Muscle of back (tissue), 11 donors: ENCODE measurements around the gene SPI1. TPM values are rescaled to one million over a fixed set of nuclear protein-coding genes. Genes with fewer than 3 reads are reported as not detected.
"Not testable (repeated sequence)": the region's sequence is repeated elsewhere in the genome, so short reads cannot be mapped to it uniquely, and the experiment has no call there.

Source experiments
- DNase-seq, 3 donors: peaks; one replicate each; pipeline versions ENCODE4 v3.0.0 to v3.0.0-alpha.2; 2013
- polyA plus RNA-seq, 10 donors: library from polyadenylated mRNA; unstranded; fragments of 120-200 nt; gene quantifications; one replicate each; pipeline ENCODE4 v1.2.1, GENCODE V29; 2013; ENCODE audit not compliant: insufficient read length in 10 of 10

SPI1 gene
- polyA plus RNA-seq, 10 donors, result 4.4 to 8.0 (median 5.4) TPM

GRCh38 chr11:47342036-47342803, 36.1 kb downstream of the SPI1 start:
- DNase-seq, result no peak

DNA sequence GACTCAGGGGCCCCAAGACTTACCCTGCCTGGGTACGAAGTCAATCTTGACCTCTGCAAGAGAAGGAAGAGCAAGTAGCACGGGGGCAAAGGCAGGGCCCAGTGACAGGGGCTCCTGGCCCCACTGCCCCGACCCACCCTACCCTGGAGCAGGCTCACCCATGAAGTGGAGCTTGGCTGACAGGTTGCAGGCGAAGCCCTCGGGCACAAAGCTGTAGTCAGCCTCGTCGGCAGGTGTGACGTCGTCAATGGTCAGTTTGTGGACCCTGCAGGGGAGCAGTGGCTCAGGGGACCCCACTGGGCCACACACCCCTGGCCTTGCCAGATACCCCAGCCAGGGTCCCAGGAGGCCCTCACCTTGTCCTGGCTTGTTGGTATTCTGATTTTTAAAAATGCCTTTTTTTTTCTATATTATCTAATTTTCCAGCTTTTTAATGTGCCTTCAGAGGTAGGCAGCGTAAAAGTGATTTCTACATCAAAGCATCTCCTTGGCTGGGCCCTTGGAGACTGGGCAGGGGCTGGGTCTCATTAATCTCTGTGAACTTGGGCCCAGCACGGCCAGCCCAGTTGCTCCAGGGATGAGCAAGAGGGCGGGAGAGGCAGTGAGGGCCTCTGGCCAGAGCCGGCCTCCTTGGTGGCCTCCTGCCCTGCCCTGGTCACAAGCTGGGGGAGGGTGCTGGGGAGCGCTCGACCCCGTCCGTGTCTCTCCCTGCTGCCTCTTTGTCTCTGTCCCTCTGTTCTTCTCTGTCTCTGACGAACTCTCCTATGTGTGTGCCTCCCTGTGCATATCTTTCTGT, 37.2 kb downstream of the SPI1 start:
- no peak for DNase-seq

DNA sequence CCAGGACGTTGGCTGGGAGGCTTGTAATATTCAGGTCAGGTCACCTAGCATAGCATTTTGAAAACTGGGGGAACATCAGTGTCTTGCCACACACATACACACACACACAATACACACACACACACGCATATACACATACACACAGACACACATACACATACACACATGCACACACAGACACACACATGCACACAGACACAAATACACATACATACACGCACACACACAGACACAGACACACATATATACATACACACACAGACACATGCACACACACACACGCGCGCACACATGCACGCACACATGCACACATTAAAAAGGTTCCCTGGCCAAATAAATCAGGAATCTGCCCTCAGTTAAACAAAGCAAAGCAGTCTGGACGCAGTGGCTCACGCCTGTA, 38.3 kb downstream of the SPI1 start:
- no peak for DNase-seq

- no peak for DNase-seq
These were observed 39.7 kb downstream of the SPI1 start for GRCh38 chr11:47338396-47339241.

DNA sequence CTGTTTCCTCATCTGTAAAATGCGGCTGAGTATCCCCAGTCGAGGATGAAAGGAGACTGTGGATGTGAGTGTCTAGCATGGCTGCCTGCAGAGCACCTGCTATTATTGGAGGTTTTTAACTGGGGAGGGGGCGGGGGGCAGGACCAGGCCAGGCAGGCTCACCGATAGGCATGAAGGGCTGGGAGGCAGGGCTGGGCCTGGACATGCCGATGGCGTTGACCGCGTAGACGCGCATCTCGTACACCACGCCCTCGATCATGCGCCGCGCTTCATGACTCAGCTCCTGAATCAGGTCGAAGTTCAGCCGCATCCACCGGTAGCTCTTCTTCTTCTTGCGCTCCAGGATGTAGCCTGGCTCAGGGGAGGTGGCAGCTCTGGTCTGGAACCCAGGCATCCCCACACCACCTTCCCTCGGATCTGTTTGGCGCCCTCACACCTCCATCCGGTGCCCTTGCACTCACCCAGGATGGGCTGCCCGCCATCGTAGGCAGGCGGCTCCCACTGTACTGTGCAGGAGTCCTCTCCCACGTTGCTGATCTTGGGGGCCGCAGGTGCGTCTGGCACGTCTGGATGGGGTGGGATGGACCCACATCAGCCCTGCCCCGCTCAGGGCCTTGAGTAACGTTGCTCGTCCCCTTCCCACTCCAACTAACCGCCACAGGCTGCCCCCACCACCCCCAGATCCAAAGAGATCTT, 41.0 kb downstream of the SPI1 start:
- no peak for DNase-seq

DNA sequence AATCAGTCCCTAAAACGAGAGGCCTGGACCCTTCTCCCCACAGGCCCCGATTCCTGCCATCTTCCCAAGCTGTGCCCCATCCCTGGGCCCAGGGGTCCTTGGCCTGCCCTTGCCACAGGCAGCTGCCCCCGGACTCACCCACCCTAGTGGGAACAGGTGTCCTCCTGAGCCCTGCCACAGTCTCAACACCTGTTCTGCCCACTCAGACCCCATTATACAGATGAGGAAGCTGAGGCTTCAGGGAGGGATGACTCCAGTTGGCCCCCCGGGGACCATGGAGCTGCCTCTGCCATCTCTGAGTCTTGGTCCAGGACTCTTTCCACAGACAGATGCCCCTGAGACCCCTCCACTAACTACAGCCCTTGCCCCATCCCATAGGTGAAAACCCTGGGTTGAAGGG, 41.8 kb downstream of the SPI1 start:
- DNase-seq, result no peak

- DNase-seq, result no peak
These were observed 42.6 kb downstream of the SPI1 start for GRCh38 chr11:47335733-47336132.

DNA sequence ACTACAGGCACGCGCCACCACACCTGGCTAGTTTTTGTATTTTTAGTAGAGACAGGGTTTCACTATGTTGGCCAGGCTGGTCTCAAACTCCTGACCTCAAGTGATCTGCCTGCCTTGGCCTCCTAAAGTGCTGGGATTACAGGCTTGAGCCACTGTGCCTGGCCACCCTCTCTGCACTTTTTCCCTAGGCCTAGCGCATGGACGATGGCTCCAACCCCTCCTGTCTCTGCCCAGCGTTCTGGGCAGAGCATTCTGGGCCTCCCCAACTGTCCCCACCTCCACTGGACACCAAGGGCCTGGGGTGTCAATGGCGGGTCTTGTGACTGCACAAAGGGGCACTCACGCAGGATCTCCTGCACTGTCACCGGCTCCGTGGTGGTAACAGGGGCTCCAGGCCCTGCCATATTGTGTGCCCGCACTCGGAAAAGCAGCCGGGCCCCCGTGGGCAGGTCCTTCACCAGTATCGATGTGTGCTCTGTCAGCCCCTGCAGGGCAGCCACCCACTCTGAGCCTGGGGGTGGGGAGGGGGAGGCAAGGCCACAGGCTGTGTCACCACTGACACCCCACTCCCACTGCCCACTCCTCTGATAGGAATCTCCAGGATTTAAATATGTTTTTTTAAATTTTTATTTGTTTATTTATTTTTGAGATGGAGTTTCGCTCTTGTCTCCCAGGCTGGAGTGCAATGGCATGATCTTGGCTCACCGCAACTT, 43.5 kb downstream of the SPI1 start:
- DNase-seq, result not testable (repeated sequence)

DNA sequence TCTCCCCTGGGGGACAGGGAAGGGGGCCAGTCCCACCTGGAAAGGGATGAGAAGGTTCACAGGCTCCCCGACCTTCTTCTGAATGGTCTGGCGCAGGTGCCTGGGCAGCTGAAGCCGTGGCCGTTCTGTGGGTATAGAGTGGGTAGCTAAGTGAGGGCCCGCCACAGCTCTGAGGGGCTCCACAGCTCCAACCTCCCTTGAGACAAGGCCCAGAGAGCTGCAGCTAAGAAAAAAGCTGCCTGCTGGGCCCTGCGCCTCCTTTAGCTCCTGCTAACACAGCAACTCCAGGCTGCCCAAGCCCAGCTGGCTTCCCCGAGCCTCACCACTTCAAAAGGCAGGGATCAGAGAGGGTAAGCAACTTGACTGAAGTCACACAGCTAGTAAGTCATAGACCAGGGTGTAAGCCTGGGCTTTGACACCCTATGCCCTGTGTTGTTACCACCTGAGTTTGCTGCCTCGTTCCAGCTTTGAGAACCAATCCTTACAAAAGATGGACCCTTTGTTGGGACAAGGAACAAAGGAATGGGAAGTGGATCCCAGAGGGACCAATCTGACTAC, 44.4 kb downstream of the SPI1 start:
- no peak for DNase-seq

DNA sequence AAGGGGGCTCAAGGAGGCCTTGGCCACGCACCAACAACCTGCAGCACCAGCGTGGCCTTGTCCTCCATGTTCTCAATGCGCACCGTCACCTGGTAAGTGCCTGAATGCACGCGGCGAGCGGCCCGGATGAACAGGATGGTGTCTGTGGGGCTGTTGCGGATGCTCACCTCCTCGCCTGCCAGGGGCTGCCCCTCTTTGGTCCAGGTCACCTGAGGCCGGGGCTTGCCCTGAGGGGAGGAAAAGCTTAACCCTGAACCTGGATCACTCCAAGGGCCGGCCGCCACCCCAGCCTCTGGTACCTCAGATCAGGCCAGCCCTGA, 44.9 kb downstream of the SPI1 start:
- no peak for DNase-seq

DNA sequence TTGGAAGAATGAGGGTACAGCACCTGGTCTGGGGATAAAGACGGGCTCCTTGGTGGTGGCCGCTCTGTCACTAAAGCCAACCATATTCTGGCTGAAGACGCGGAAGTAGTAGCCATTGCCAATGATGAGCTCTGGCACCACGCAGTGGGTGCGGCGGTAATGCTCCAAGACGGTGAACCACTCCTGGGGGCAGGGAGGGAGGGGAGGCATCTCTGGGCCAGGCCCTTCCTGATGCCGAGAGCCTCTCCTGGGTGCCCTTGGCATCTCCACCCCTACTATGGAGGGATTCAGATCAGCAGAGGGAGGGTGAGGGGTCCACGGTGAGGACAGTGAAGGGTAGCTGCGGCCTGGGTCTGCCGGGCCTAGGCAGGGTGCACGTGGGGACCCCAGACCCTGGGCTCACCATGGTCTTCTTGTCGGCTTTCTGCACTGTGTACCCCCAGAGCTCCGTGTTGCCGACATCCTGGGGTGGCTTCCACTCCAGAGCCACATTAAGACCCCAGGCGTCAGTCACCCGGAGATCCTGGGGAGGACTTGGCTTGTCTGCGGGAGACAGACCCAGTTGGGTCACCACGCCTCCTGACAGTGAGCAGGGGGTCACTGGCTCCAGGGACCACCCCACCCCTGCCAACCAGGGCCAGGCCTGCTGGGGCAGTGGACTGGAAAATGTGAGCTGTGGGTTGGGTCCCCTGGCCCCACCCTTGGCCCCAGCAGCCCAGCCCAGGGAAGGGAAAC, 45.4 kb downstream of the SPI1 start:
- no peak for DNase-seq

DNA sequence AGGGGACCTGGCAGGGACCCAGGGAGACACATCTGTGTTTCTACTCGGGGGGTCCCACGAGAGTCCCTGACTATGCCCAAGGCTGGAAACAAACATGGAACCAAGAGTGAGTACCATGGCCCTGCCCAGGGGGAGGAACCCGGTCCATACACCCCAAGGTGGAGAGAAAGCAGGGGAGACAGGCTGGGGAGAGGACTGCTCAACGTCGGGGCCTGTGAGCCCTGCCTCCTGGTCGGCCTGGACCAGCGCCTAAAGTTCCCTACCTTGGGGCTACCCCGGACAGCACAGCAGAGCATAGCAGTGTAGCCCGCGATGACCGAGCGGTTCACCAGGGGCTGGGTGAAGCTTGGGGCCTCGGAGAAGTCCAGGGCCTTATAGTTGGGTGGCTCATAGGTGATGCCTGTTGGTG, 46.0 kb downstream of the SPI1 start:
- no peak for DNase-seq

DNA sequence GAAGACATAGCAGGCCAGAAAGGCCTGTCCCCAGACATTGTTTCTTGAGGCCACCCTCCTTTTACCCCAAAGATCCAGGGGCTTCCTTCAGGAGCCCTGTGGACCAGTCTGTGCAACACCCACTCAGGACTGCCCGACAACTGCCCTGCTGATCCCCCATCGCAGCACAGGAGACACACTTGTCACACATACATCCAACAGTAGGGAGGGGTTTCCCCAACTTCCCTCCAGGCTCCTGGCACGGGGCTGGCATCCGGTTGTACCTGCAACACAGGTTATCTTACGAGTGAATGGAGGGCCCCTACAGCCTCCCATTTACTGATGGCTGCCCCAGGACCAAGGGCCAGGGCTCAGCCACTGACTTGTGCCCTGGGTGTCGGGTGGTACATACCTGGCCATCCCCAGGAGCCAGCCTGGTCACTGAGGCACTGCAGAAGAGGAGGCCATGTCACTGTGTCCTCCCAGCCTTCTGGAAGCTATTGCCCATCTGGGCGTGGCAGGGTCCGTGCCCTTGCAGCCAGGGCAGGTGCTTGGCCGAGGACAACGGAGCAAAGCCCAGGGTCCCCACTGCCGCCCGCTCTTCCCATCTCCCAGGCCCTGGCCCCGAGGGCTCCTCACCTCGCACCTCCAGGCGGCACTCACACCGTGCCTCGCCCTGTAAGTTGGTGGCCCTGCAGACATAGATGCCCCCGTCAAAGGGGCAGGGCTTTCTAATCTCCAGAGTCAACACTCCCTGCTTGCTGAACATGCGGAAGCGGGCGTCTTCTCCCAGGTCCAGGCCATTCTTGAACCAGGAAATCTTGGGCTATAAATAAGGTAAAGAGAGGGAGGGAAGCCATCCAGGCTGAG, 46.7 kb downstream of the SPI1 start:
- DNase-seq, result no peak

DNA sequence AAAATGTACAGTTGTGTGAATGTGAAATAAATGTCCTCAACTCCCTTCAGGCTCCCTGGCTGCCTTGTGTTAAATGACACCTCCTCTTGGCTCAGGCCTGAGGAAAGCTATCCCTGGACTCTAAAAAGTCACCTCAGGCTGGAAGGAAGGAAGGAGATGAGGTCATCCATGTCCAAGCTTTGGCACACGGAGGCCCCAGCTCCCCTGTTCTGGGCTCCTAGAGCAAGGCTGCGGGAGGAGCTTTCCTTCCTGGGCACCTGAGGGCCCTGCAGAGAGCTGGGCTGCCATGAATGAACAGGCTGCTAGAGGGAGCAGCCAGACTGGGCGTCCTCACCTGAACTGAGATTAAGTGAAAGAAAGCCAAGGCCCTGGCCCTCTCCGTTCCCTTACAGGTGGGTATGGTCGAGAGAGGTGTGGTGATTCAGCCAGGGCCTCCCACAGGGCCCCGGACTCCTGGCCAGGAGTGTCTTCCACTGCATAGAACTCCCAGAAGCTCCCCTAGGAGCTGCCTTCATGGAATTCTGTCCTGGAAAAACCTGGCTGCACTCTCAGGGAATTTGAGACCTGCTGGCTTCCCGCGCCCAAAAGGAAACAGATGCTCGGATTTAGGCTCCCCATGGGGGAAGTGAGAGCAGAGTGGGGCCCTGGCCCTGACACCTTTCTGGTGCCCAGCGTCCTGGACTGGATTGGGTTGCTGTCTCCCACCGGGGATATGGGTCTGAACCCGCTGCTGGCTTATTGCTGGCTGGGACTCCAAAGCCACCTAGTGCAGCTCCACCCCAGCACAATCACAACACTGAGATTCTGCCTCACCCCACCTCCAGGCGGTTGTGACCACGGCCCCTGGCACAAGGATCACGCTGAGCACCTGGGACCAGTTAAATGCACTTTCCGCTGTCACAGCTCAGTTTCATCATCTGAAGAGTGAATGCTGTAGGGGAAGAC, 48.1 kb downstream of the SPI1 start:
- DNase-seq, result peak; percentile 12 to 61 (median 41)

DNA sequence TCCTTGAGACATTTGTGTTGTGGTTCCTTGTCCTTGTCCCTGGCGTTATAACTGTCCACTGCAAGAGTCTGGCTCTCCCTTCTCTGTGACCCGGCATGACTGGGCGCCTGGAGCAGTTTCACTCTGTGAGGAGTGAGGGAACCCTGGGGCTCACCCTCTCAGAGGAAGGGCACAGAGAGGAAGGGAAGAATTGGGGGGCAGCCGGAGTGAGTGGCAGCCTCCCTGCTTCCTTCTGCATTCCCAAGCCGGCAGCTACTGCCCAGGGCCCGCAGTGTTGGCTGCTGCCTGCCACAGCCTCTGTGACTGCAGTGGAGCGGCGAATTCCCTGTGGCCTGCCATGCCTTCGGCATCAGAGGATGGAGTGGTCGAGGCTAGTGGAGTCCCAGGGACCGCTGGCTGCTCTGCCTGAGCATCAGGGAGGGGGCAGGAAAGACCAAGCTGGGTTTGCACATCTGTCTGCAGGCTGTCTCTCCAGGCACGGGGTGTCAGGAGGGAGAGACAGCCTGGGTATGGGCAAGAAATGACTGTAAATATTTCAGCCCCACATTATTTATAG, 48.8 kb downstream of the SPI1 start:
- DNase-seq, result no peak

- DNase-seq, result no peak
These were observed 49.6 kb downstream of the SPI1 start for GRCh38 chr11:47328449-47329390.
